Heart left ventricle (tissue), 16 donors: ENCODE measurements around the gene TRIM54. TPM values are rescaled to one million over a fixed set of nuclear protein-coding genes. Genes with fewer than 3 reads are reported as not detected.

ENCODE experiments used
- ATAC-seq, 4 donors: fragments of 200-7000 bp; cut with Tn5 transposase; one replicate each; pipeline ENCODE4 v1.9.1; 2020 to 2022; ENCODE audit warnings: moderate library complexity in 4 of 4, mild to moderate bottlenecking in 3 of 4, moderate number of reproducible peaks in 1 of 4
- DNase-seq, 5 donors: peaks; one replicate each; pipeline ENCODE4 v3.0.0-alpha.2; 2020
- H3K27ac ChIP-seq, 12 donors: fragments of 200-600 bp; sonication (generic) in 4 of 12; one replicate each; pipeline versions ENCODE4 v1.5.0 to v1.8.0; 2016 to 2022; ENCODE audit warnings: mild to moderate bottlenecking in 2 of 12
- H3K27me3 ChIP-seq, 9 donors: fragments of 200-600 bp; sonication (generic) in 2 of 9; one replicate each; pipeline versions ENCODE4 v1.5.1 to v1.8.0; 2016 to 2022; ENCODE audit warnings: mild to moderate bottlenecking in 3 of 9
- H3K36me3 ChIP-seq, 9 donors: fragments of 200-600 bp; sonication (generic) in 2 of 9; one replicate each; pipeline versions ENCODE4 v1.5.0 to v1.8.0; 2018 to 2022; ENCODE audit warnings: mild to moderate bottlenecking in 2 of 9
- H3K4me1 ChIP-seq, 12 donors: fragments of 200-600 bp; sonication (generic) in 4 of 12; one replicate each; pipeline versions ENCODE4 v1.5.0 to v1.8.0; 2016 to 2022; ENCODE audit warnings: mild to moderate bottlenecking in 3 of 12
- H3K4me3 ChIP-seq, 12 donors: fragments of 200-600 bp; sonication (generic) in 4 of 12; one replicate each; pipeline versions ENCODE4 v1.5.0 to v1.8.0; 2017 to 2022; ENCODE audit warnings: mild to moderate bottlenecking in 9 of 12, moderate library complexity in 4 of 12
- H3K9me3 ChIP-seq, 12 donors: fragments of 200-600 bp; sonication (generic) in 4 of 12; one replicate each; pipeline versions ENCODE4 v1.5.0 to v1.8.0; 2016 to 2022; ENCODE audit warnings: mild to moderate bottlenecking in 1 of 12
- POLR2A ChIP-seq, 2 donors: fragments of 450-650 bp; IDR thresholded peaks; one replicate each; pipeline ENCODE4 v1.6.1; 2017; ENCODE audit warnings: antibody characterized with exemption in 2 of 2, mild to moderate bottlenecking in 2 of 2, moderate library complexity in 2 of 2
- WGBS, 4 donors: extraction: QIAGEN DNeasy Blood & Tissue Kit in 2 of 4; methylation state at CpG; one replicate each; pipeline versions ENCODE4 v1.1.5 to v1.1.7; 2013 to 2018; 5-methylcytosine and 5-hydroxymethylcytosine counted together
- intact Hi-C, 10 donors: fragments of 100-400 bp; cut with DNase I; formaldehyde crosslinking; loops; one replicate each; pipeline versions ENCODE4 v1.11.1 to v1.14.2; 2022
- polyA plus RNA-seq, 2 donors: library from polyadenylated mRNA; stranded (reverse); fragments of 200-250 nt; gene quantifications; one replicate each; pipeline ENCODE4 v1.2.3, GENCODE V29; 2013
- total RNA-seq, 9 donors: library from RNA; depleted of rRNA in 2 of 9; stranded (reverse); fragments of >200 nt in 2 of 9; fragmentation: NEBNext Ultra II Directional in 3 of 9; extraction: Animal tissue kit (Norgen Biotek cat#: 25700) in 3 of 9; gene quantifications; one replicate each; pipeline versions ENCODE4 v1.1.0 to v1.2.4, GENCODE V29; 2016 to 2023
- TF ChIP-seq, protein P1 (sequence below), 12 donors: fragments of 200-600 bp; sonication (generic) in 4 of 12; IDR thresholded peaks; one replicate each; pipeline versions ENCODE4 v1.5.0 to v1.8.0; 2018 to 2022; ENCODE audit warnings: antibody characterized with exemption in 12 of 12, mild to moderate bottlenecking in 5 of 12
- donor health status: ischemic (EF 13 %, LVEDD 7.1; RV severe dilation, severe dysfunction).
- donor health status: healthy with polysubstance abuse.
- donor health status: DM: no; HTN: yes; CAD: no.
- donor health status: DM: no; HTN: no; CAD: no.
- donor health status: ischemic (EF 25% LVEDD 6.9; RV normal size, moderate dysfunction).
- donor health status: ischemic (EF 25% LVEDD 5.7; RV mildly dilated, moderate dysfunction).
- donor health status: healthy.
- donor health status: DM: yes; HTN: yes; CAD: no.
- donor health status: ischemic (EF 35%, LVEDD 5.7; RV mildly dilated, moderate dysfunction).
- donor health status: nonischemic (EF 11% LVEDD 7.7; RV severe dilation, severe dysfunction).
- donor health status: DM: yes; HTN: yes; CAD: no.
- donor health status: PGD.
- donor health status: ischemic (EF 29% LVEDD 5.4; RV normal size, mild dysfunction).
- donor health status: nonischemic (EF 23%, LVEDD 6.1; RV moderate dilation, normal function).

The TRIM54 gene
- total and polyA plus RNA-seq, 11 donors, result 128 to 329 (median 241) TPM

DNA sequence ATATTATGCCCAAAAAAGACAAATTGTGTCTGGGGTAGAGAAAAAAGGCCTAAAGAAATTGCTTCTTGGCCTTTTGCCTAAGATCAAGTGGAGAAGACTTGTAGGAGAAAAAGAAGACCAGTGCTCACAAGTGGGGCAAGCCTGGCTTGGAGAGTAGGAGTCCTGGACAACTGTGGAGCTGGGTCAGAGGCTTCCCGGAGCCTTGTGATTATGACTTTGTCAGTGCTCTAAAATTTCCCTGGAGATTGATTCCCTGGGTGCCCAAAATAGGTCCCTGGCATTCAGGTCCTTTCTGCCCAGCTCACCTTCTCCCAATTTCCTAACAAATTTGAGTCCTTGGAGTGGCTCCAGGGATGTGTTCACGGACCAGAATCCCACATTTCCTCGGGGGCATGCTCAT is 787 bp upstream of the TRIM54 start:
- no peak for TF ChIP-seq POLR2A (IDR thresholded peaks at IDR 0.05)
- TF ChIP-seq, protein P1, sequence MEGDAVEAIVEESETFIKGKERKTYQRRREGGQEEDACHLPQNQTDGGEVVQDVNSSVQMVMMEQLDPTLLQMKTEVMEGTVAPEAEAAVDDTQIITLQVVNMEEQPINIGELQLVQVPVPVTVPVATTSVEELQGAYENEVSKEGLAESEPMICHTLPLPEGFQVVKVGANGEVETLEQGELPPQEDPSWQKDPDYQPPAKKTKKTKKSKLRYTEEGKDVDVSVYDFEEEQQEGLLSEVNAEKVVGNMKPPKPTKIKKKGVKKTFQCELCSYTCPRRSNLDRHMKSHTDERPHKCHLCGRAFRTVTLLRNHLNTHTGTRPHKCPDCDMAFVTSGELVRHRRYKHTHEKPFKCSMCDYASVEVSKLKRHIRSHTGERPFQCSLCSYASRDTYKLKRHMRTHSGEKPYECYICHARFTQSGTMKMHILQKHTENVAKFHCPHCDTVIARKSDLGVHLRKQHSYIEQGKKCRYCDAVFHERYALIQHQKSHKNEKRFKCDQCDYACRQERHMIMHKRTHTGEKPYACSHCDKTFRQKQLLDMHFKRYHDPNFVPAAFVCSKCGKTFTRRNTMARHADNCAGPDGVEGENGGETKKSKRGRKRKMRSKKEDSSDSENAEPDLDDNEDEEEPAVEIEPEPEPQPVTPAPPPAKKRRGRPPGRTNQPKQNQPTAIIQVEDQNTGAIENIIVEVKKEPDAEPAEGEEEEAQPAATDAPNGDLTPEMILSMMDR (IDR thresholded peaks at IDR 0.05), result no peak
- Histone ChIP-seq H3K9me3 (no peaks in the 10 kb centered on the region), H3K27ac (peak overlapping the region; percentile 74 to 99 (median 90)), H3K4me3 (no peak overlapping the region), H3K27me3 (peaks cover 0 to 7% (median 0%) of the 10 kb centered on the region in 9 donors), H3K4me1 (peaks cover 0 to 26% (median 10%) of the 10 kb centered on the region in 12 donors), H3K36me3 (no peaks in the 10 kb centered on the region)
- DNase-seq (peak in 1 of 5 donors; percentile 27), ATAC-seq (peak; percentile 2 to 27 (median 8))
- 36 to 58% (median 50%) methylated on average over 3 of the region's 3 CpGs for WGBS, 4 donors
- intact Hi-C loops, result loop anchor here in 9 of 10 donors (2.0 to 10.0 kb wide), 11 partner anchors 17 to 321 kb away; partner anchors contain the start of gene SLC30A3 (in 1 of the 9)

- intact Hi-C loops, result loop anchor here in 7 of 10 donors (5.0 to 10.0 kb wide), 6 partner anchors 36 to 321 kb away; no protein-coding TSS in a partner anchor
- 19 to 37% (median 27%) methylated on average over 5 of the region's 5 CpGs for WGBS, 4 donors
- peak in 3 of 5 donors; percentile 50 to 71 (median 58) for DNase-seq
- H3K4me1 ChIP-seq, result peaks cover 0 to 38% (median 11%) of the 10 kb centered on the region in 12 donors
- H3K27ac ChIP-seq, result peak overlapping the region; percentile 74 to 99 (median 90)
- TF ChIP-seq, protein P1 (IDR thresholded peaks at IDR 0.05), result no peak
- TF ChIP-seq POLR2A (IDR thresholded peaks at IDR 0.05), result peak in 1 of 2 donors; percentile 40
- H3K9me3 ChIP-seq, result no peaks in the 10 kb centered on the region
- H3K4me3 ChIP-seq, result peak overlapping the region; percentile 32 to 68 (median 54)
- peak; percentile 61 to 74 (median 70) for ATAC-seq
- peaks cover 0 to 7% (median 0%) of the 10 kb centered on the region in 9 donors for H3K27me3 ChIP-seq
- no peaks in the 10 kb centered on the region for H3K36me3 ChIP-seq
Observed at GRCh38 chr2:27282892-27283291, 663 bp downstream of the TRIM54 start.

- ATAC-seq (no peak), DNase-seq (no peak)
- Histone ChIP-seq H3K4me3 (peak overlapping the region in 11 of 12 donors; percentile 26 to 68 (median 55)), H3K4me1 (peaks cover 0 to 53% (median 15%) of the 10 kb centered on the region in 12 donors), H3K9me3 (no peaks in the 10 kb centered on the region), H3K27ac (peak overlapping the region in 8 of 12 donors; percentile 25 to 99 (median 89)), H3K27me3 (peaks cover 0 to 7% (median 0%) of the 10 kb centered on the region in 9 donors), H3K36me3 (peaks cover 0 to 5% (median 0%) of the 10 kb centered on the region in 9 donors)
- intact Hi-C loops, result loop anchor here in 7 of 10 donors (5.0 to 10.0 kb wide), 6 partner anchors 38 to 323 kb away; no protein-coding TSS in a partner anchor
- WGBS, 4 donors, result 55 to 78% (median 62%) methylated on average over 1 of the region's 1 CpG
- TF ChIP-seq, protein P1 (IDR thresholded peaks at IDR 0.05), result no peak
Observed at GRCh38 chr2:27284996-27285395, 2.8 kb downstream of the TRIM54 start.

- H3K4me1 ChIP-seq, result peaks cover 0 to 53% (median 15%) of the 10 kb centered on the region in 12 donors
- peaks cover 0 to 5% (median 0%) of the 10 kb centered on the region in 9 donors for H3K36me3 ChIP-seq
- peak overlapping the region in 4 of 12 donors; percentile 60 to 97 (median 87) for H3K27ac ChIP-seq
- peak overlapping the region in 11 of 12 donors; percentile 26 to 68 (median 55) for H3K4me3 ChIP-seq
- intact Hi-C loops, result loop anchor here in 1 of 10 donors (10.0 kb wide), 2 partner anchors 191 to 321 kb away; no protein-coding TSS in a partner anchor
- ATAC-seq, result no peak
- no peaks in the 10 kb centered on the region for H3K9me3 ChIP-seq
- no peak for DNase-seq
- 44 to 63% (median 50%) methylated on average over 6 of the region's 6 CpGs for WGBS, 4 donors
- TF ChIP-seq, protein P1 (IDR thresholded peaks at IDR 0.05), result no peak
- H3K27me3 ChIP-seq, result peaks cover 0 to 7% (median 0%) of the 10 kb centered on the region in 9 donors
Observed at GRCh38 chr2:27285481-27285880, 3.3 kb downstream of the TRIM54 start.
